WTC11 (cell line): ENCODE measurements around the gene TCF3.

Experiments used
- ATF3 ChIP-seq: sonication (generic); formaldehyde crosslinking; conservative IDR thresholded peaks from 2 replicates; pipeline ENCODE4 v1.8.1; 2022; ENCODE audit warnings: mild to moderate bottlenecking, missing genetic modification reagents
- CREM ChIP-seq: sonication (generic); formaldehyde crosslinking; IDR thresholded peaks from 2 replicates; pipeline ENCODE4 v1.8.1; 2022; ENCODE audit warnings: mild to moderate bottlenecking, missing genetic modification reagents, moderate library complexity
- CTCF ChIP-seq: fragments of 200-600 bp; IDR thresholded peaks from 2 replicates; pipeline ENCODE4 v1.8.0; 2022; ENCODE audit warnings: antibody characterized with exemption
- E2F1 ChIP-seq: sonication (generic); formaldehyde crosslinking; IDR thresholded peaks from 2 replicates; pipeline ENCODE4 v1.8.0; 2022; ENCODE audit warnings: mild to moderate bottlenecking, missing genetic modification reagents
- ERG ChIP-seq: fragments of 250-450 bp; sonication (Bioruptor Pico); IDR thresholded peaks from 2 replicates; pipeline ENCODE4 v1.8.0; 2021; ENCODE audit warnings: mild to moderate bottlenecking
- FOXP1 ChIP-seq: sonication (generic); formaldehyde crosslinking; IDR thresholded peaks from 2 replicates; pipeline ENCODE4 v1.8.0; 2022; ENCODE audit warnings: missing genetic modification reagents, mild to moderate bottlenecking, moderate library complexity, borderline replicate concordance
- MYBL2 ChIP-seq: sonication (generic); formaldehyde crosslinking; IDR thresholded peaks from 2 replicates; pipeline ENCODE4 v1.8.1; 2023; ENCODE audit warnings: mild to moderate bottlenecking, moderate library complexity, missing genetic modification reagents
- NR2C2 ChIP-seq: sonication (generic); formaldehyde crosslinking; IDR thresholded peaks from 2 replicates; pipeline ENCODE4 v1.8.0; 2022; ENCODE audit warnings: mild to moderate bottlenecking, missing genetic modification reagents
- SMAD4 ChIP-seq: sonication (generic); formaldehyde crosslinking; IDR thresholded peaks from 2 replicates; pipeline ENCODE4 v1.8.0; 2022; ENCODE audit warnings: mild to moderate bottlenecking, missing genetic modification reagents

- TF ChIP-seq CTCF, result no peak
- no peak for TF ChIP-seq ATF3 (CRISPR knock-in tag)
- no peak for TF ChIP-seq ERG (CRISPR knock-in tag)
- TF ChIP-seq NR2C2 (CRISPR knock-in tag), result no peak
- TF ChIP-seq SMAD4 (CRISPR knock-in tag), result no peak
- TF ChIP-seq CREM (CRISPR knock-in tag), result no peak
- TF ChIP-seq FOXP1 (CRISPR knock-in tag), result no peak
- no peak for TF ChIP-seq E2F1 (CRISPR knock-in tag)
- no peak for TF ChIP-seq MYBL2 (CRISPR knock-in tag)
Measured at GRCh38 chr19:1620502-1620901, 31.9 kb downstream of the TCF3 start.
